Hippocampal formation (tissue), 2 donors: Measurements from ENCODE around the gene PLA2G2E.

Experiments used
- DNase-seq, 2 donors: peaks; one replicate each; lab custom pipeline; 2025; lab: John Stamatoyannopoulos, UW

Gene PLA2G2E

DNA sequence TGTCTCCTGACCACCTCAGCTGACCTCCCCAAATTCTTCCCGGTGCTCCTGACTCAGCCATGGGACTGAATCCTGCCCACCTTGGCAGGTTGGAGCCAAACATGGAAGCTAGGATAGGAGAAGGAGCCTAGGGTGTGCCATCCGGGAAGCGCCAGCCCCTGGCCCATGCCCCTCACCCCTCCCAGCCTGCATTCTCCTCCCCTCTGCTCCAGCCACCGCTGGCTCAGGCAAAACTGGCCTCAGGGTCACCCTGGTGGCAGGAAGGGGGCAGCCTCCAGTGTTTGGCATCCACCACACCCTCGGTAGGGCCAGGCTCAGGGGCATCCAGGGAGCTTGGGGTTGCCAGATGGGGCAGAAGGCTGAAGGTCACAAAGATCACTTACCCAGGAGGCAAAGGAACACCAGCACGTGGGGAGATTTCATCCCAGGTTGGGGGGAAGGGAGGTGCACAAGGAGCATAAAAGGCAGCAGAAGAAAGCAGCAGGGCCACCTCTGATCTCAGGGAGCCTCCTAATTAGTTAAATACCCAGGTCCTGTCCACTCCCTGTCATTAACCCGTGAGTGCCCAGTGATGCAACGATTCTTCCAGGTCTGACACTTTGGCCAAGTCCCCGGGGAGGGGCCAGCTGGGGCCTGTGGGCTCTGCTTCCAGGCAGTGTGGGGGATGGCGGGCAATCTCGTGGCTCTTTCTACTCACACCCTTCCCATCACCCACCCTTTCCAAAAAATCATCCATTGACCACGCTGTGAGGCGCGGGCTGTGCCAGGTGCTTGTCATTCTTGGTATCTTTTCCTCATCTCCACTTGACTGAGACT lies at the start of gene PLA2G2E:
Gene PLA2G2E (minus strand): TSS at position 481 of the 816 bp plus-strand sequence. CDS start 58 bp downstream, at position 423.
- DNase-seq, result no peak

DNA sequence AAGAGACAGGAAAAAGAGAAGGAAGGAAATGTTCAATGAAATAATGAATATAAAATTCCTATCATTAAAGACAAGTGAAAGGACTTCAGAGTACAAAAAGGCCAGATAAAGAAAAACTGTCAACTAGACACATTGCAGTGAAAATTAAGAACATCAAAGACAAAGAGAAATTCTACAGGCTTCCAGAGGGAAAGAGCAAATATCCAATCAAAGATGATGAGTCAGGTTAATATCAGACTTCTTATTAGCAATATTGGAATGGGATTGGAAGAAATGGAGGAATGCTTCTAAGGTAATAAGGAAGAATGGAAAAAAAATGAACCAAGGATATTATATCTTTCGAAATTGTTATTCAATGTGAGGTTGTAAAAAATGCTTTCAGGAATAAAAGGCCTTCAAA lies 48.2 kb upstream of the PLA2G2E start:
- no peak for DNase-seq

- no peak for DNase-seq
Observed at GRCh38 chr1:19969898-19970660, 46.7 kb upstream of the PLA2G2E start.

- DNase-seq, result no peak
Observed at GRCh38 chr1:19967808-19968207, 44.4 kb upstream of the PLA2G2E start.

DNA sequence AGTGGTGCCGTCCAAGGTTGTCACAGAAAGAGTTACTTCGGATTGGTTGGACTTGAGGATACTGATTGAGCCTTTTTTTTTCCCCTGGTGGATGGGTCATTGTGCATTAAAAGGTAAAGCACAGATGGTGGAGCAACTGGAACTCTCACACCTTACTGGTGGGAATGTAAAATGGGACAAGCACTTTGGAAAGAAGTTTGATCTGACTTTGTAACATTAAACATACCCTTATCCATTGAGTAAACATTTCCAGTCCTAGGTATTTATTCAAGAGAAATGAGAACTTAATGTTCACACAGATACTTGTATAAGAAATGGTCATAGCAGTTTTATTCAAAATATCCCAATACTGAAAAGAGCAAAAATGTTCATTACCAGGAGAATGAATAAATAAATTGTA lies 41.1 kb upstream of the PLA2G2E start:
- no peak for DNase-seq

GRCh38 chr1:19963636-19964035 lies 40.2 kb upstream of the PLA2G2E start:
- DNase-seq, result no peak

- DNase-seq, result no peak
Observed at GRCh38 chr1:19960591-19960990, 37.2 kb upstream of the PLA2G2E start.

DNA sequence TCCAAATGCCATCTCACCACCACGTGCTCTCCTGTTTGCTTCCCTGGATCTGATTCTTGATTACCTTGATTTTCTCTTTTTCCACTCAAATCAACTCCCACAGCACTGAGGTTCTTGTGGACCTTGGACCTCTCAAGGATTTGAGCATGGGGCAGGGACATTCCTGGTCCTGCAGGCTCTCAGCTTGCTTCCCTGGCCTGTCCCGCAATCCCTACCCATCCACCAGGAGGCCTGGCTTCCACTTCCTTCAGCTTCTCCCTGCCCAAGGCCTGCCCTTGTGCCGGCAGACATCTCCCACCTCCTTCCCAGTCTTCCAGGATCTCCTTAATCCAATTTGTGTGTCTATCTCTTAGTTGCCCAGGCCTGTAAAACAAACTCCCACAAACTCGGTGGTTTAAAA lies 34.4 kb upstream of the PLA2G2E start:
- no peak for DNase-seq

DNA sequence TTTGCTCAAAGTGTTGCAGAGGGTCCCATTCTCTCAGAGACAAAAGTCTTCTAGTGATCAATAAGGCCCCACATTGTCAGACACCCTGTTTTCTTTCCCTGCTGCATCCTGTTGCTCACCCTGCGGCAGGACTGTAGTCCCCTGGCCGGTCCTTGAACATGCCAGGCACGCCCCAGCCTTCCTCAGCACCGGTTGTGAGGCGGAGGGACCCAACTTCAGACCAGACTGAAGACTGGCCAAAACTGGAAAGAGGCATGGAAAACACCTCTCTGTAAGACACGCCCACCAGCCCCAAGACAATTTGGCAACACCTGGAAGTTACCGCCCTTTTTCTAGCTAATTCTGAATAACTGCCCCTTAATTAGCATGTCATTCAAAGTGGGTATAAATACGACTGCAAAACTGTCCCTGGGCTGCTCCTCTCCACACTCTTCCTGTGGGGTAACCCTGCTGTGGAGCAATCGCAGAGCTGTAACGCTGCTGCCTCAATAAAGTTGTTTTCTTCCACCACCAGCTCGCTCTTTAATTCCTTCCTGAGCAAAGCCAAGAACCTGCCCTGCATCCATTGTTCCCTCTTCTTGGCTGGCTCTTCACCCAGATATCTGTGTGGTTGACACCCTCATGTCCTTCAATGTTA lies 32.2 kb upstream of the PLA2G2E start:
- no peak for DNase-seq

DNA sequence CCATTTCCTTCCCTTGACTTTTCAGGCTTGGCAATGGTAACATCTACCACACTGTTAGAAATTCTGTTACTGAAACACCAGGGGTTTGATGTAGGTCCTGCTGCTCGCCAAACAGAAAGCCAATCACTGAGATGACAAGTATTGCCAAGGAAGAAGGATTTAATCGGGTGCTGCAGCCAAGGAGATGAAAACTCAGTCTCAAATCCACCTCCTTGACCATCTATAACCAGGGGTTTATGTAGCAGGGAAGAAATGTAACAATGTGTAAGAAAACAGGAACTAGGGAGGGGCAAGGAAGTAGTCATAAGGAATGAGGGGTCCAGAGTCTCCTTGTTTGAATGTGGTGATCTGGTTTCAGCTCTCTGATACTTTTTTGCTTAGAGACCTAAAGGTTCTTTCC lies 30.6 kb upstream of the PLA2G2E start:
- no peak for DNase-seq

GRCh38 chr1:19949016-19949415 lies 25.6 kb upstream of the PLA2G2E start:
- DNase-seq, result no peak

- DNase-seq, result no peak
Observed at GRCh38 chr1:19946971-19947370, 23.6 kb upstream of the PLA2G2E start.

- no peak for DNase-seq
Observed at GRCh38 chr1:19946331-19946751, 22.9 kb upstream of the PLA2G2E start.

GRCh38 chr1:19945914-19946313 lies 22.5 kb upstream of the PLA2G2E start:
- no peak for DNase-seq

GRCh38 chr1:19942657-19943056 lies 19.2 kb upstream of the PLA2G2E start:
- no peak for DNase-seq

GRCh38 chr1:19942088-19942487 lies 18.7 kb upstream of the PLA2G2E start:
- no peak for DNase-seq

- DNase-seq, result no peak
Observed at GRCh38 chr1:19941206-19941568, 17.8 kb upstream of the PLA2G2E start.

DNA sequence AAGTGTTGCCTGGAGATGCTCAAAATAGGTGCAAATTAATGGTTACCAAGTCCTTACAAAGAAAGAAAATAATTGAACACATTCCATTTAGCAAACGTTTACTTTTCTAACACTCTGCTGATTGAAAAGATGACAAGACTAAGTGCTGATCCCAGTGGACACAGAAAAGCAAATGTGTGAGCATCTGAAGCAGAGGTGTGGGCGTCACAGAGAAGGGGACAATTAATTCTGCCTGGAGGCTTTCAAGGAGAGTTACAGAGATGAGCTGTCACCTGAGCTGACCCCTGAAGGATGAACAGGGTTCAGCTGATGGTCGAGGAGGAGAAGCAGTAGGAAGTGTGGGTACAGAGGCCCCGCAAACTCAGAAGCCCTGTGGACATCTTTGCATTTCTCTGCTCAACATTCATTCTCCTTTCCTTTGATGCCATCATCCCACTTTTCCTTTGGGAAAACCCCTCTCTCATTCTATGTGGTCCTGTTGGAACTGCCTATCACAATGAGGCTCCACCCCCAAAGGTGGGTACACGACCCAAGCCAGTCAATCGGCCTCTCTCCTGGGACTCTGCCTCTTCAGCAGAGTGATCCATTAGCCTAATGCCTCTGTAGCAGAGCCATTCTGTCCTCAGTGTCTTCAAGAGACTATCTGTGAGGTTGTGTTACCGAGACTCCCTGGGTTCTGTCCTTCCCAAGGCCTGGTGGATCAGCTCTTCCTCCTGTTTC lies 17.2 kb upstream of the PLA2G2E start:
- DNase-seq, result no peak

- no peak for DNase-seq
Observed at GRCh38 chr1:19938472-19938871, 15.1 kb upstream of the PLA2G2E start.

DNA sequence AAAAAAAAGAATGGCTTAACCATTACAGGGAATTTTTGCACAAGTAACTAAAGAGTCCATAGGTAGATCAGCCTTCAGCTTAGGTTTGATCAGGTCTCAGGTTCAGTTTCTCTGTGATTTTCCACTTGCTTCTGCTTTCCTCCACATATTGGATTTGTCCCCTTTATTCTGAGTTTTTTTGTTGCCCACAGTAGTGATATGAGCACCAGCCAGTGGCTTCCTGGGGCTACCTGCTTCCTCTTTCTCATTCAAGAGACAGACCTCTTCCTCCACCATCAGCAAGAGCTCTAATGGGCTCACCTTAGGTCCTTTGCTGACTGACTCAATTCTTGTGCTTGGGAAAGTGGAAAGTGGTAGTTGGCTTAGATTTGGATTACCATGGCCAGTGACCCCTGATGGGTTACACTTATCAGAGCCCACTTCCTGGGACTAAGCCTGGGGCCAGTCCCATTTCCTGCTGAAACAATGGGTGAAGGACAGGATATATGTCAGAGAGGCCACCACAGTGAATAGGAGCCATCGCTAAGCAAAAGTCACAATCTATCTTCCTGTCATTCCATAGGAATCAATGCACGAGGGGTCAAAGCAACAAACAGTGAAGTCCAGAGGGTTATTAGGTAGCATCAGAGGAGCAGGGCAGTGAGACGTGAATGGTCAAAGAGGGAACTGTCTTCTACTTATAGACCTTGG lies 12.8 kb upstream of the PLA2G2E start:
- DNase-seq, result no peak

- DNase-seq, result no peak
Observed at GRCh38 chr1:19934336-19934735, 10.9 kb upstream of the PLA2G2E start.

DNA sequence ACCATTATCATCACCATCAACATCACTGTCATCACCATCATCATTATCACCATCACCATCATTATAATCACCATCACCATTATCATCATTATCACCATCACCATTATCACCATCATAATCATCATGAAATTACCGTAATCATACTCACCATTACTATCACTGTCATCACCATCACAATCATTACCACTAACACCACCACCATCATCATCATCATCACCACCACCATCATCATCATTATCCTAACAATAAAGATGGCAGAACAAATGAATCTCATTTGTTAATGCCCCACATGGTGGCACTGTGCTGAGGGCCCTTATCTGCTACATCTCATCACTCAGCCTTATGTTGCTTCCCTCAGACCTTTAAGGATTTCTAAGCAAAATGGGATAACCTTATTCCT lies 9.4 kb upstream of the PLA2G2E start:
- no peak for DNase-seq
